KBM-7 (cell line): ENCODE results near the gene PRM1.

ENCODE experiments used
- DNase-seq: peaks from one replicate; pipeline ENCODE4 v3.0.0-alpha.2; 2015
- in situ Hi-C: fragments of 300-500 bp; cut with MboI; formaldehyde crosslinking; loops from 2 replicates; pipeline ENCODE4 v1.14.3; 2020; ENCODE audit warnings: low sequenced_read_pairs, low pct_unique_long_range_greater_than_20kb, mixed read lengths

The PRM1 gene

DNA sequence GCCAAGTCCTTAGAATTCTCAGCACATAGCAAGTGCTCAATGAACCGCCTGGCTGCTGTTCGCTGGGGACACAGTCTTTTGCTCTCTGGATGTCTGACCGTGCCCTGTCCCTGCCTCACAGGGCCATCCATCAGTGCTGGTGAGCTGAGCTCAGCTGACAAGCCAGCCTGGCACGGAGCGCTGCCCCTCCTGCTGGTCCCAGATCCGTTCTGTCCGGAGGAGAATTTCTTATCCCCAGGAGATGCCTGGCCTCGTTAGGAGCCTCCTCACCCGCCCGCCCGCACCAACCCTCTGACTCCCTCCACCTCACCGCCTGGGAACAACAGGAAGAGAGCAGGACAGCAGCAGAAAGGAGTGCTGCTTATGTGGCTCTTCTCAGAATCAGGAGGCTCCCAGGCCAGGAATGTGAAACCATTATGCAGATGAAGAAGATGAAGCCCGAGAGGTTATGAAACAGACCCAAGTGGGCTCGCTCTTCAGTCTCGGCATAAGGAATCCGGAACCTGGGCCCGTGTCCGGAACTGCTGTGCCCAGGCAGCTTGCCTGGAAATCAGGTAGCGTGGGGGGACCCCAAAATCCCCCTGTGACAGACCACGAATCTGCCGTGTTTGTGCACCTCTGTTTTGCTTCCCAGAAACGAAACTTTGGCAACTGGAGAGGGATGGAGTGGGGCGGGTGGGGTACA, 35.3 kb upstream of the PRM1 start:
- in situ Hi-C loops = no loop called here
- DNase-seq = no peak

DNA sequence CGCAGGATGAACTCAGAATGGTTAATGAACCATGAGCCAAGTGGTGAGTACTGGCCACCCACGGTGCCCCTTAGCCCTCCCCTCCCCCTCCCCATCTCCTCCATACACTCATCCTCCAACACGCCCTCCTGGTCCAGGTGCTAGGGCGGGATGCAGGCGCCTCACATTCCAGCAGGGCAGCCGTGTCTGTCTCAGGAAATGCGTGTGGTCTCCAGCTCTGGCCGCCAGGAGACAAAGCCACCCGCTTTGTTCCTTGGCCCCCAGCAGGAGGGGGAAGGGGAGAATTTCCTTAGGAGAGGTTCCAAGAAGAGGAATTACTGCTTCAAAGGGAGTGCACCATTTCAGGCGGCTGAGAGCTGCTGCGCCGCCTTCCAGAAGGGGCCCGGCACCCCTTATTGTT, 34.4 kb upstream of the PRM1 start:
- in situ Hi-C loops = no loop called here
- DNase-seq = peak; percentile 46

DNA sequence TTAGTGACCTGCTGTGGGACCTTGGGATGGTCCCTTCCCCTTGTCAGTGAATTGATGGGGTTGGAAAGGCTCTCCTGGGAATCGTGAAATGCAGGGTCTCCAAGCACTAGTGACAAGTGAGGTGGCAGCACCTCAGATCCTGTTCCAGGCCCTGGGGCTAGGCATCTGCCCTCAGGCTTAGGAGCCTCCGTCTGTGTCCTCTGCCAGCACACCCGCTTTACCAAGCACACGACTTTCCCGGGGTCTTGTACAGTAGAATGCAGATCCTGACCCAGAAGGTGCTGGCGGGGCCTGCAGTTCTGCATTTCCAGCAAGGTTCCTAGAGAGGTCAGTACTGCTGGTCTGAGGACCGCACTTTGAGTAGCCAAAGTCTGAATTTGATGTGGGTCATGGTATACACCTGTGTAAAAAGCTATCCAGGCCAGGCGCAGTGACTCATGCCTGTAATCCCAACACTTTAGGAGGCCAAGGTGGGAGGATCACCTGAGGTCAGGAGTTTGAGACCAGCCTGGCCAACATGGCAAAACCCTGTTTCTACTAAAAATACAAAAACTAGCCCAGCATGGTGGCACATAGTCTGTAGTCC, 33.3 kb upstream of the PRM1 start:
- no peak for DNase-seq
- in situ Hi-C loops = no loop called here

DNA sequence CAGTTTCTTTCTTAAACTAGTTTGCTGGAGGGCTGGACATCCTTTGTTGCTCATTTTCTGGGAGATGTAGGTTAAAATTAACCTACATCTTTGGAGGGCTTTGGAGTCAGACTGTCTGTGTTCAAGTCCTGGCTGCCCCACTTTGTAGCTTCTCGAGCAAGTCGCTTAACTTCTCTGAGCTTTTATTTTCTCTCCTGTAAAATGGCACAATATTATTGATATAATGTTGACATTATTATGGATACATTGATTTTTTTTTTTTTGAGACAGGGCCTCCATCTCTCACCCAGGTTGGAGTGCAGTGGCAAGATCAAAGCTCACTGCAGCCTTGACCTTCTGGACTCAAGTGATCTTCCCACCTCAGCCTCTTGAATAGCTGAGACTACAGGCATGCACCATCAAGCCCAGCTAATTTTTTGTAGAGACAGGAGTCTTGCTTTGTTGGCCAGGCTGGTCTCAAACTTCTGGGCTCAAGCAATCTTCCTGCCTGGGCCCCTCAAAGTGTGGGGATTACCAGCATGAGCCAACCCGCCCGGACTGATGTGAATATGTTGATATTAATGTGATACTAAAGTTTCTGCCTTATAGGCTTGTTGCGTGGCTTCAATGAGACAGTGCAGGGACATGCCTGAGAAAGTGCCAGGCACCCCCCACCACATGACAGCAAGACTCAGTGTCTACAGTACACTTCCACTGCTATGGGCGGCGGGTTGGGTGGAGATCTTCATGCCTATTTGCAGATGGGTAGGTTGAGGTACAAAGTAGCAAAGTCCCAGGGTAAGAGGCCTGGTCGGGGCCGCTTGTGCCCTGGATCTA, 32.6 kb upstream of the PRM1 start:
- no peak for DNase-seq
- in situ Hi-C loops = no loop called here

DNA sequence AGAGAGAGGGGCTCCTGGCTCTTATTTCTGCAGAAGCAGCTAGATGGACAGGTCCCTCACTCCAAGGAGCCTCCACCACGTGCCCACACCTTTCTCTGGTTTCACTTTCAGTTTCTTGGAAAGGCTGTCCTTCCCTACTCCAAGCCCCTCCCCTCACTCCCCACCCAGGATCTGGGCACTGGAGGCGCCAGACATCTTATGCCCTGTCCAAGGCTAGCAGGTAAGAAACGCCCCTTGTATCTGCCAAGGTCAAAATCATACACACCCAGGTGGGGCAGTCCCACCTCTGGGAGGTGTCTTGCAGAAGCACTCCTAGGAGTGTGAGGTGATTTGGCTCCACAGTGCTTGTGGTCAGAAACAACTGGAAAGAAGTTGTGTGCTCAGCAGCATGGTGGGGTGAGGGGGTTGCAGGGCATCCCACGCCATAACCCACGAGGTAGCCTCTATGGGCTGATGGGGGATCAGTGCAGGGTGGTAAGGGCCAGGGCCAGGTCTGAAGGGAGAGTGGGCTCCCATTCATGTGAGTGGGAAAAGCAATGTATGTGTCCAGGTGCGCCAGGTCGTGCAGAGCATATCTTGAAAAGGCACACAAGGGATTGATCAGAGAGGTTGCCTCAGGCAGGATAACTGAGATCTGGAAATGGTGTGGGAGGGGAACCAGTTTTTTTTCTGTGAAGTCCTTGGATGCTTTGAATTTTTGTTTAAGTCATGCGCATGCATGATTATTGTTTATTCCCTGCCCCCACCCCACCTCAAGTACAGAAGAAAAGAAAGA, 31.8 kb upstream of the PRM1 start:
- in situ Hi-C loops = no loop called here
- DNase-seq = no peak

DNA sequence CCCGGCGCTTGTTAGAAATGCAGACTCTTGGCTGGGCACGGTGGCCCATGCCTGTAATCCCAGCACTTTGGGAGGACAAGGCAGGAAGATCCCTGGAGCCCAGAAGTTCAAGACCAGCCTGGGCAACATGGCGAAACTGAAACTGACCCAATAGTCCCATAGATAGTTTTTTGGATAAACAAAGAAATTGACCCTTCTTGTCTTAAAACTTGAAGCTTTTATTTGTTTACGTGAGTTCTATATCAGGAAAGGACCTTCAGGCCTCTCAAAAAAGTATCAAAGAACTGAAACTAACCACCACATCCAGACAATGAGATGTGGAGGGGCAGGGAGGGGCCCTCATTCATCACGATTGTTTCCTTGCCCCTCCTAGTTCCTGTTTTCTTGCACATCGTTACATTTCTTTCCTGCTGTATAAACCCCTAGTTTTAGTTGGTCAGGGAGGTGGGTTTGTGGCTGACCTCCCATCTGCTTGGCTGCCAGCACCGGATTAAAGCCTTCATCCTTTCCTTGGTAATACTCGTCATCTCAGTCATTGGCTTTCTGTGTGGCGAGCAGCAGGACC, 29.9 kb upstream of the PRM1 start:
- DNase-seq = peak; percentile 94
- in situ Hi-C loops = no loop called here

DNA sequence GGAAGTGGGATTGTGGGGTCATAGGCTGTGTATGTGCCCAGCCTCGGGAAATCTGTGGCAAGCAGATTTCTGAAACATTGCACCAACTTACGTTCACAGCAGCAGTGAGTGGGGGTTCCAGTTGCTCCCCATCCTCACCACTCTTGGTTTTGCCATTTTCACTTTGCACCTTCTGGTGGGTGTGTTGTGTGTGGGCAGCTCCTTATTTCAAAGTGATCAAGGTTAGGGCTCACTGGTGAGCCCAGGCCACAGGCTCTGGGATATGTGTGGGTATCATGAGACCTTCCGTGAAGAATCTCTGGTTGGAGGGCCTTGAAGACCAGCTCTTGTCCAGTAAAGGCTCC, 29.5 kb upstream of the PRM1 start:
- in situ Hi-C loops = no loop called here
- no peak for DNase-seq

DNA sequence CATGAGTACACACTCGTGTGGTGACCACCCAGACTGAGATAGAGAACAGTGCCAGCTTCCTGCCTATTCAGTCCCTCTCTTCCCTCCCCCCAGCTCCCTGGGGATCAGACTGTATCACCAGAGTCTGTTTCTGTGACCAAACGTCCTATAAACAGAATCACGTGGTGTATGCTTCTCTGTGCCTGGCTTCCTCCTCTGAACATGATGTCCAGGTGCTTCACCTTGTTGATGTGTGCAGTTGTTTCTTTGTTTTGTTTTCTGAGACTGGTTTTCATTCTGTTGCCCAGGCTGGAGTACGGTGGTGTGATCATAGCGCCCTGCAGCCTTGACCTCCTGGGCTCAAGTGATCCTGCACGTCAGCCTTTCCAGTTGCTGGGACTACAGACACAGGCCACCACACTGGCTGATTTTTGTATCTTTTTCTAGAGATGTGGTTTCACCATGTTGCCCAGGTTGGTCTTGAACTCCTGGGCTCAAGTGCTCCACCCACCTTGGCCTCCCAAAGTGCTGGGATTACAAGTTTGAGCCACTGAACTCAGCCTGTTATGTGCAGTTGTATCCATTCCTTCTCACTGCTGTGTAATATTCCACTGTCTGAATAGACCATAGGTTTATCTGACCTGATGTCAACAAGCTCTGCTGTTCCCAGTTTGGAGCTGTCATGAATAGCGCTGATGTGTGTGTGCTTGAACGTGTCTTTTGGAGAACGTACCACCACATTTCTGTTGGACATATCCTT, 28.9 kb upstream of the PRM1 start:
- DNase-seq = peak; percentile 51
- in situ Hi-C loops = no loop called here

DNA sequence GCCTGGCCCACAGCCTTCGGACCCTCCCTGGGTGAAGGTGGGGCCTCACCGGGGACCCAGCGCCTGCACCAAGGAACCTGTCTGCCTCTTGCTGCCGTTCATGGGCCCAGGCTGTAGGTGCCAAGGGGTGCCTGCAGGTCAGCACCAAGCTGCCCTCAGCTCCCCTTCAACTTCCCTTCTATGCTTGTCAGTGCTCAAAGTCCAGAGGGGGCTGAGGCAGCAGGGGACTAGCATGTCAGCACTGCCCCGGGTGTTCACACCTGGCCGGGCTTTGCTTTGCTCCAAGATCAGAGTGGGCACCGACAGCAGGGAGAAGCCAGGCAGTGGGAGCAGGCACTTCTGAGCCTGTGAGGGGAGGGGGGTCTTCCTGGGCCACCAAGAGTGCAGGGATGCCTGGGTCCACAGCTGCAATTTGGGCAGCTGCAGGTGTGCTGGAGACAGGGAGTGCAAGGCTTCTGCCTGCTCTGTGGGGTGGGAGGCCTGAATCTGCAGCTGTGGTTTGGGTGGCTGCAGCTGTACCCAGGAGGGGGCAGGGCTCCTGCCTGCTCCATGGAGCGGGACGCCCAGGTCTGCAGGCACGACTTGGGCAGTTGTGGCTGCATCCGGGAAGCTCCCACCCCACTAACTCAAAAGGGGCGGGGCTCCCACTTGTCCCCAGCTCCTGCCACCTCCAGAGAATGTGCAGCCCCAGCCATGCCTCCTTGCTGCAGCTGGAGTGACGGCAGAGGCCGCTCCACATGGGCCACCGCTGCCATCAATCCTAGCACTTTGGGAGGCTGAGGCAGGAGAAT, 27.6 kb upstream of the PRM1 start:
- DNase-seq = peak; percentile 89
- in situ Hi-C loops = no loop called here

DNA sequence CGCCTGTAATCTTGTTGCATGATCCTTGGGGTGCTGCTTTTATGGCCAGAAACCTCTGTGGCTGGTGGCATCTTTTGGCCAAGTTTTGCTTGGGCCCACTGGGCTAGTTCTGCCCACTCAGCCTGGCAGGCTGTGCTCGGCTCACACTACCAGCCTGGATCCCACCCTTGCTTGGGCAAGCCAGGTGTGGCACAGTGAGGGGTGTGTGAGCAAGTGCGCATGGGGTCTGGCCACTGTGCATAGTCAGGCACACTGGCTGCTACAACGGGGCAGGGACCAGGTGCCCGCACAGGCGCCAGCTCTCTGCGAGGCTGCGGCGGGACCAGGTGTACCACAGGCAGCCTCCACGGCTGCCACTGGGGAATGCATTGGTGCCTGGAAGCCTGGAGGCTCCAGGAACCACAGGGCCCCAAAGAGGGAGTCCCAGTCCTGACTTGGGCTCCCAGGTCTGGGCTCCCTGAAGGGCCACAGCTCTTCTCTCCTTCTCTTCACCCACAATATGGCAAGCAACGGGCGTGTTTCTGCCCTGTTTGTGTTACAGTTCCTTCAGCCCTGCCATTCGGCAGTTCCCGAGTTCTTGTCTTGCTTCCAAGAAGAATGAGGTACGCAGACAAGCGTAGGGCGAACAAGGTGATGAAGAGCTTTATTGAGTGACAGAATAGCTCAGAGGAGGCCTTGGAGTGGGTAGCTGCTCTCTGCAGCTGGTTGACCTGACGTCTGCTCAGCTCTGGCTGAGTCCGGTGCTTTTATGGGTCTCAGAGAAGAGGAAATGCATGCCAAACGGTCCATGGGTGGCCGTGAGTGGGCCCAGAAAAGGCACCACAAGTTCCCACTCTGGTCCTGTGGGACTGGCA, 26.7 kb upstream of the PRM1 start:
- in situ Hi-C loops = no loop called here
- DNase-seq = no peak

DNA sequence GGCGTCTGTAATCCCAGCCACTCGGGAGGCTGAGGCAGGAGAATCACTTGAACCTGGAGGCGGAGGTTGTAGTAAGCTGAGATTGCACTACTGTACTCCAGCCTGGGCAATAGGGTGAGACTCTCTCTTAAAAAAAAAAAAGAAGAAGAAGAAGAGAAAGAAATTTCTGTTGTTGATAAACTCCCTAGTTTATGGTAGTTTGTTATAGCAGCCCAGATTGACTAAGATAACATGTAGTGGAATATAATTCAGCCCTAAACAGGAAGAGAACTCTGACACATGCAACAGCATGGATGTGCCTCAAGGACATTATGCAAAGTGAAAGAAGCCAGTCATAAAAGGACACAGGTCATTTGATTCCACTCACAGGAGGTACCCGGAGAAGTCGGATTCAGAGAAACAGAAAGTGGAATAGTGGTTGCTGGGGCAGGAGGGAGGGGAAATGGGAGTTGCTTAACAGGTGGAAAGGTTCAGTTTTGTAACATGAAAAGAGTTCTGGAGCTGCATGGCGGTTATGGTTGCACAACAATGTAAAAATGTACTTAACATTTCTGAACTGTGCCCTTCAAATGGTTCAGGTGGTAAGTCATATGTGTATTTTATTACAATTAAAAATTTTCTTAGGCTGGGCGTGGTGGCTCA, 26.0 kb upstream of the PRM1 start:
- in situ Hi-C loops = no loop called here

DNA sequence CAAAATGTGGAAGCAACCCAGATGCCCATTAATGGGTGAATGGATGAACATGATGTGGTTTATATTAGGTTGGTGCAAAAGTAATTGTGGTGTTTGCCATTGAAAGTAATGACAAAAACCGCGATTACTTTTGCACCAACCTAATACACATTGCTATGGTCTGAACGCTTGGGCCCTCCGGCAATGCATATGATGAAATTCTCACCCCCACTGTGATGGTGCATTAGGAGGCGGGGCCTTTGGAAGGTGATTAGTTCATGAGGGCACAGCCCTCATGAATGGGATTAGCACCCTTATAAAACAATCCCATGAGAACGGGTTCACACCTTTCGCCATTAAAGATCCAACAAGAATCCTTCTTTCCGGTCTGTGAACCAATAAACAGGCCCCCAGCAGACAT, 25.3 kb upstream of the PRM1 start:
- in situ Hi-C loops = no loop called here
- DNase-seq = no peak

More for the DNA sequence above, 26.0 kb upstream of the PRM1 start:
- DNase-seq = peak; percentile 55

DNA sequence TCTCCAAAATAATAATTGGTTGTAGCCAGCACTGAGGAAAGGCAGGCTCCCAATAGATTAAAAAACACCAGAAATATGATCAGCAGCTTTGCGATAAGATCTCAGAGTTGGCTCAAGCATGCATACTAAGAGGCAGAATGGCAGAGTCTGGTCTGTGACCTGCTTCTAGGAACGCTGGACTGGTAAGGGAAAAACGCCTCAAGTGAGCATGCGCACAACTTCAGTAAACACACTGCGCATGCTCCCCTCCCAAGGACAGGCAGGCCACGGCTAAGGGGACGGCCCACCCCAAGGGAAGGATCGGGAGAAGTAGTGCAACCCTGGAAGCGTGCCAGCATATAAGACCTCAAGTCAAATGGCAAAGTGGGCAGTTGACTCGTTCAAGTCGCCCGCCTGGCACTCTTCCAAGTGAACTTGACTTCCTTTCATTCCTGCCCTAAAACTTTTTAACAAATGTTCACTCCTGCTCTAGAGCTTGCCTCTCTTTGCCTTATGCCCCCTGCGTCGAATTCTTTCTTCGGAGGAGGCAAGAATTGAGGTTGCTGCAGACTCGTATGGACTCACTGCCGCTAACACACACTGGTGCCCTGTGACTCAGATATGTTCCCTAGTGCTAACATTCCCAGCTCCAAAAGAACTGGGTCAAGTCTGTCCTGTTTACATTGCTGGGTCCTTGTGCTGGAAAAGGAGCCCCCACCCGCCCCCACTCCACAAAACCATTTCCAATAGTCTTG, 22.4 kb upstream of the PRM1 start:
- DNase-seq = no peak

DNA sequence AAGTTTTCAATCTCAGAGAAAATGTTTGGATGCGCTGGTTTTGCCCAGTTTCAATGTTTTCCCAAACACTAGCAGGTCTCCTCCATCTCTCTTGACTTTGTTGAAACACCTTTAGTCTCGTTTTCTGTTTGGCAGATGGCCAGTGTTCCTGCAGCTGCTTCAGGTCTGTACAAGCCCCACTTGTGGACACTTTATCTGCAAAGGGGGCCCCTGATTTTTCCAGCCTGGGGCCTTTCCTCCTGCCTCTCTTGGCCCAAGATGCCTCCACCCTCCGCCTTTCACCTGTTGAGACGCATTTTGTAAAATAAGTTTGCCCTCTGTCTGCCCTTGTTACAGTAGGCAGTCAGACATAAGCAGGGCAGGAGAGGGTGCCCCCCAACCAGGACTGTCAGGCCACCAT, 21.8 kb upstream of the PRM1 start:
- in situ Hi-C loops = no loop called here
- no peak for DNase-seq

More for the DNA sequence above, 22.4 kb upstream of the PRM1 start:
- in situ Hi-C loops = no loop called here

DNA sequence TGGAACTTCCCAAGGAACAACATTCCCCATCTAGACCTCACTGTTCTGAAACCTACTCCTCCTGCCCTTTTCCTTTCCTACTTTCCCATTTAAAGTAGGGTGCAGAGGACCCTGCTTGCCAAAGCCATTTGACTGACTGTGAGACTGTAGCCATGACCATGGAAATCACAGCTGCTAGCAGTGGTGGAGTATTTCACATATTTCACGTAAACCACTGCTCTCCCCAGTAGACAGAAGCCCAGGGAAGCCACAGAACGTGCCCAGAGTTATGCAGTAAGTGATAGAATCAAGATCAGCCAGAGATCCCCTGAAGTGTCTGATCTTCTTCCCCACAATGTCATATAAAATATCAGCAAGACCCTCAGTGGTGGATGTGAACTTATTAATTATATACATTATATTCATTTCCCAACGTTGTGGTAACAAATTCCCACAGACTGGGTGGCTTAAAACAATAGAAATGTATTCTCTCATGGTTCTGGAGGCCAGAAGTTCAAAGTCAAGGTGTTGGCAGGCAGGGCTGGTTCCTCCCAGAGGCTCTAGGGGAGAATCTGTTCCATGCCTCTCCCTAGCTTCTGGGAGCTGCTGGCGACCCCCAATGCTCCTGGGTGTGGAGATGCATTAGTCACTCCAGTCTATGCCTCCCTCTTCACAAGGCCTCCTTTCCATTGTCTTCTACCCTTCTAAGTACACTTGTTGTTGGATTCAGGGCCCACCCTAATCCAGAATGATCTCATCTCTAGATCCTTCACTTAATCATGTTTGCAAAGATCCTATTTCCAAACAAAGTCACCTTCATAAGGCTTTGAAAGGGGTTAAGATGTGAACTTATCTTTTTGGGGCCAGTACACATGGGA, 20.7 kb upstream of the PRM1 start:
- no peak for DNase-seq
- in situ Hi-C loops = no loop called here
